Endometrial microvascular endothelial cells (primary cell): ENCODE data around the gene ANKRD18B. TPM values are rescaled to one million over a fixed set of nuclear protein-coding genes. Genes with fewer than 3 reads are reported as not detected.
"Not testable (repeated sequence)": the region's sequence is repeated elsewhere in the genome, so short reads cannot be mapped to it uniquely, and the experiment has no call there.

Source experiments
- in situ Hi-C: cut with HindIII; loops from 2 replicates; pipeline ENCODE4 v1.10.0; 2017; ENCODE audit warnings: low sequenced_read_pairs, low pct_unique_long_range_greater_than_20kb; ENCODE audit errors: inconsistent ontology term
- total RNA-seq: library from RNA; depleted of rRNA; stranded (reverse); fragments of >200 nt; gene quantifications from one replicate; pipeline ENCODE4 v1.2.3, GENCODE V29; 2015; ENCODE audit errors: inconsistent ontology term

The ANKRD18B gene
- total RNA-seq, 1 donor from 2014 or later = 2.4 TPM

DNA sequence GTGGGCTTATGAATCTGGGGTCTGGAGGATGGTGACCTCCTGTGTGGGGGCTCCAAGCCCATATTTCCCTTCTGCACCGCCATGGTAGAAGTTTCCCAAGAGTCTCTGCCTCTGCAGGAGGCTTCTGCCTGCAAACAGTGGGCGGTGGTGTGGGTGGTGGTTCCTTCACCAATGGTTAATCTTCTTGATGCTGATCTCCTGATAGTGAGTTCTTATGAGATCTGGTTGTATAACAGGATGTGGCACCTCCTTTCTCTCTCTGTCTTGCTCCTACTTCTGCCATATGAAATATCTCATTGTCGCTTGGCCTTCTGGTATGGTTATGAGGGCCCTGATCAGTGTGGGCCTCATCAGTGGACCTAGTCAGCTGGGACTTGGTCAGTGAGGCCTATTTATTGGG lies 73.3 kb downstream of the ANKRD18B start:
- in situ Hi-C loops = not testable (repeated sequence)

DNA sequence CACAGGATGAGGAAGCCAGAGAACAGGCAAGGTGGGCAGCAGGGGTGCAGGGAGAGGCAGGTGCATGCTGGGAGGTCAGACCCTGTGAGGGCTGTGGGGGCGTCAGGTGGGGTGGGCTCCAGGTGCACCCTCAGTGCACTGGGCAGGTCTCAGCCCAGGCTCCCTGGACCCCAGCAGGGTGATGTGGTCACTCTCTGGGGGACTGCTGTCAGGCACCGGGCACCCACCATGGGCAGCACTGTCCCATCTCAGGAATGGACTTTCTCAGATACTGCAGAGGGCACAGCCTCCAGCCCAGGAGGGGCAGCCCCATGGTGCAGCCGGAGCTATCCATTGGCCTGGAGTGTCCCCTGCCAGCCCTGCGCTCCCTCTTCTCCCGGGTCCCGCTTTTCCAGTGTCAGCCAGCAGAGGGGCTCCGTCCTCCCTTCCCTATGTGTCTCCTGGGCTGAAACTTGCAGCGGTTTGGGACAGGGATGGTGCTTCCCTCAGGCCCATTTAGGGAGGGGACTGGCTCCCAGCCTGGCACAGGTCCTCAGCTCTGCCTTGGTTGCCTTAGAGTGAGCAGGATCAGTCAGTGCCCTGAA lies 74.8 kb downstream of the ANKRD18B start:
- in situ Hi-C loops = not testable (repeated sequence)

DNA sequence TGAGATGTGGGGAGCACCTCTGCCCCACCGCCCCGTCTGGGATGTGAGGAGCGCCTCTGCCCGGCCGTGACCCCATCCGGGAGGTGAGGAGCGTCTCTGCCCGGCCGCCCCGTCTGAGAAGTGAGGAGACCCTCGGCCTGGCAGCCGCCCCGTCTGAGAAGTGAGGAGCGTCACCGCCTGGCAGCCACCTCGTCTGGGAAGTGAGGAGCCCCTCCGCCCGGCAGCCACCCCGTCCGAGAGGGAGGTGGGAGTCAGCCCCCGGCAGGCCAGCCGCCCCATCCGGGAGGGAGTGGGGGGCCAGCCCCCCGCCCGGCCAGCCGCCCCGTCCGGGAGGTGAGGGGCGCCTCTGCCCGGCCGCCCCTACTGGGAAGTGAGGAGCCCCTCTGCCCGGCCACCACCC lies 76.9 kb downstream of the ANKRD18B start:
- in situ Hi-C loops = not testable (repeated sequence)

DNA sequence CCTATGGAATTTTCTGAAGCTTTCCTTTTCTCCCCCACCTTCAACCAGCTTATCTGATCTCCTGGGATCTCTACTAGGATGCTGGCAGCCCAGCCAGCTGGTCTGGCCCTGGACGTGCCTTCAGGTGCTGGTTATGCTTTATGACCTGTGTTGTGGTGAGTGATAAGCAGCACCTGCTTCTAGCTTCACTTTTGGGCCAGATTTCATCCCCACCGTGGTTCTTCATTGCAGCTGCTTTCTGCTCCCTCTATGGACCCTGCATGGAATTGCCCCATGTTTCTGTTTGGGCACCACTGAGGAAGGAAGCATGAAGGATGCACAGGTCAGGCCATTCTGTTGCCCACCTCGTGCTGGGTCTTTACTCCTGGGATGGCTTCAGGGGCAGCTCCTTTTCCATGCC lies 80.2 kb downstream of the ANKRD18B start:
- in situ Hi-C loops = not testable (repeated sequence)

DNA sequence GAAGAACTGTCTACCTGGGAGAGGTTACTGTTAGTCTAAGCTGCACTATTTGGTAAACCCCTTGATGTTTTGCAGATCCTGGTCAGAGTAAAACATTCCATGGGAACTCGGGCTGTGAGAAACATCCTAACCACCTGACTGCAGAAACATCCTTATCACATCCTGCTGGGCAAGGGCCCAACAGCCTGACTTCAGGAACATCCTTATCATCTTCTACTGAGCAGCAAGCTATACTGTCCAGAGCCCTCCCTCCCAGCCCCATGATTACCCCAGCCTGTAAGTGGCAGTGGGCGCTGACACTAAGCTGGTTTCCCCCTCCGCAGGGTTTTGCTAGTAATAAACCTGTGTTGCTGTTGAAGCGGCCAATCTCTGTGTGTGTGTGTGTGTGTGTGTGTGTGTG lies 80.9 kb downstream of the ANKRD18B start:
- in situ Hi-C loops = not testable (repeated sequence)

DNA sequence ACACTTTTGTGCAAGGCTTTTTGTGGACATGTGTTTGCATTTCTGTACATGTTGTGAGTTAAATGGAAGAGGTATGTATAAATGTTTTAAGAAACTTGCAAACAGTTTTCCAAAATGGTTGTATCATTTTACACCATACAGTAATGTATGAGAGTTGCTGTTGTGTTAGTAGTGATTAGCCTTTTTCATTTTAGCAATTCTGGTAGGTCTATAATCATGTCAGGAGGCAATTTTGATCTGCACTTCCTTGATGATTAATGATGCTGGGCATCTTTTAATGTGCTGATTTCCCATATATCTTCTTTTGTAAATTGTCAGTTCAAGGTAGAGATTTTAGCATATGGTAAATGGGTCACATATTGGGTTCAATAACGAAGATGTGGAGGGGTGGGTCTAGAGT lies 87.3 kb downstream of the ANKRD18B start:
- in situ Hi-C loops = no loop called here

GRCh38 chr9:33612410-33612809 lies 88.4 kb downstream of the ANKRD18B start:
- in situ Hi-C loops = not testable (repeated sequence)

DNA sequence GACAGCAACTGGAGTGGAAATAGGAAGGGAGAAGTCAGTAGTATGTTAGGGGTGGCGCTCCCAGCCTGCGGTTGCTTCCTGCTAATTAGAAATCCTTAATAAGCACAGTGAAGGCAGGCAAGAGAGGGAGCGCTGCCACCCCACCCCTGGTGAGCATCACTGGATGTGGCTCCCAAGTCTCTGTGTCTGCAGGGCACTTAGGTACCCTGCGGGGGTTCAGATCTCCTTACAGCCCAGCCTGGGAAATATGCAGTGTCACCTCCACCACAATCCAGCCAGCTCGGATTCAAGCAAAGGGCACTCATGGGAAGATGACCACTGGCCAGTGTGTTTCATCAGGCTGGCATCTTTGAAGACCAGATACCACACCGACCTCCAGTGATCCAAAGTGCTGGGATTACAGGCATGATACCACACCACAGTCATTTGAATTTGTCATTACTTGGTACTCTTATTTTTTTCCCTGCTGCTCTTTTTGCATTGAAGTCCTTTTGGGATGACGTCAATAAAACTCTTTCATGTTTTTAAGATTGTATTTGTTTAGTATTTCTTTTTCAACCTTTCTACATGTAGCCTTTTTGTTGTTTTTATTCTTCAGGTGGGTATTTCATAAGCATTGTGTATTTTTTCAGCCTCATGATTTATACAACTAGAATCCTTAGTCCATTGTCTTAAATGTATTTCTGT lies 90.1 kb downstream of the ANKRD18B start:
- in situ Hi-C loops = no loop called here

DNA sequence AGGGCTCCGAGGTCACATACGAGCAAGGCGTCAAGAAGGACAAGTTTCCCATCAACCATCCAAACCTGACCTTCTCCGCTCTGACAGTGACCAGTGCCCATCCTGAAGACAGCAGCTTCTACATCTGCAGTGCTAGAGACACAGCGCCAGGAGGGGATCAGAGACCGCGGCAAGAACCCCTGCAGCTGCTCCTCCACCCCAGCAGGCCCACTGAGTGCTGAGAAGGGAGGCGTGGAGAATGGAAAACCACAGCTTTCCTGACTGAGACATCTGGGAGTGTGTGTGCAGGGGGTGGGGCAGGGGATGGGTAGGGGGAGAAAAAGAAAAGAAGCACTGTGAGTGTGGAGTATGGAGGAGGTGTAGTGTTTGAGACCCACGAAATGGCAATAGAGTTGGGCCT lies 94.3 kb downstream of the ANKRD18B start:
- in situ Hi-C loops = not testable (repeated sequence)

GRCh38 chr9:33619666-33620404 lies 95.8 kb downstream of the ANKRD18B start:
- in situ Hi-C loops = no loop called here

DNA sequence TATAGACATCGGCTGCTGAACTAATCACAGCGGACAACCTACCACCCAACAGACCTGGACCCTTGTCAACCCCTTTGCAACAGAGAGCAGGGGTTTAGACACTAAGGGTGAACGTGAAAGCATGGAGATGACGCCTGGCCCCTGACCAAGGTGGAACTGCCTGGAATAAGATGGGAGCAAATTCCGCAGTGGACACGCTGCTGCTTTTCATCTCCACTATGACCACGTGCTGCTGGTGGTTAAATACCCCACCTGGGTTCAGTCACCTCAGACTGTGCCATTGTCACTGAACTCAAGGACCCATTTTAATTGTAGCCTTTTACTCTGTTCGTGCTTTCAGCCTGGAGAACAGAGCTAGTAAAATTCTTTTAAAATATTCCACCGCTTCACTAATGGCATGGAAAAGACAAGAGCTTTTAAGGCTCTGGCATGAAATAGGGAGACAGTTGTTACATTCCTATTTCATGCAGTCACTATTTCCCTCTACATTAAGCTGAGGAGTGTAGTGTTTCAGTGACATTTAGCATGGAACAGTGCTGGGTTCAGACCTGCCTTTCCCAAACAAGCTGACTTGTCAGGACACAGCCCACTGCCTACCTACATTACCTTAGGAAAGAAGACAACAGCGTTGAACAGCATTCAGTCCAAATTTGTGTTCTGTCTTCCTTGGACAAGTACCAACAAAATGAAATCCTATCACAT lies 96.8 kb downstream of the ANKRD18B start:
- in situ Hi-C loops = no loop called here

Other genes starting within 250 kb of the ANKRD18B start
- 24.3 TPM for gene NFX1, start 233.7 kb upstream of the ANKRD18B start, total RNA-seq
- gene AQP7, start 121.7 kb upstream of the ANKRD18B start, total RNA-seq = not detected
- 1.1 TPM for gene AQP3, start 76.7 kb upstream of the ANKRD18B start, total RNA-seq
- gene NOL6, start 50.3 kb upstream of the ANKRD18B start, total RNA-seq = 47.6 TPM